Colonic mucosa (tissue), 4 donors: Measurements from ENCODE around the gene STOML1. TPM values are rescaled to one million over a fixed set of nuclear protein-coding genes. Genes with fewer than 3 reads are reported as not detected.

Experiments used
- DNase-seq: peaks from one replicate; pipeline ENCODE4 v3.0.0-alpha.2; 2020
- H3K27ac ChIP-seq: fragments of 200-600 bp; one replicate; pipeline ENCODE4 v1.8.0; 2021
- H3K27me3 ChIP-seq: fragments of 200-600 bp; one replicate; pipeline ENCODE4 v1.8.0; 2021
- H3K36me3 ChIP-seq: fragments of 200-600 bp; one replicate; pipeline ENCODE4 v1.8.0; 2021
- H3K4me1 ChIP-seq: fragments of 200-600 bp; one replicate; pipeline ENCODE4 v1.8.0; 2021; ENCODE audit warnings: mild to moderate bottlenecking
- H3K4me3 ChIP-seq: fragments of 200-600 bp; one replicate; pipeline ENCODE4 v1.8.0; 2021
- H3K9ac ChIP-seq, 2 donors: one replicate each; pipeline ENCODE4 v1.7.0; 2013; ENCODE audit warnings: control low read depth in 2 of 2, low read depth in 2 of 2, low read length in 2 of 2
- H3K9me3 ChIP-seq: fragments of 200-600 bp; one replicate; pipeline ENCODE4 v1.8.0; 2021
- intact Hi-C: fragments of 100-400 bp; cut with DNase I; formaldehyde crosslinking; loops from one replicate; pipeline ENCODE4 v1.14.1; 2022
- total RNA-seq, 2 donors: library from RNA; stranded (reverse); fragmentation: NEBNext Ultra II Directional in 1 of 2; extraction: Animal tissue kit (Norgen Biotek cat#: 25700) in 1 of 2; gene quantifications; one replicate each; pipeline ENCODE4 v1.2.1, GENCODE V29; 2021
- TF ChIP-seq, protein P1 (sequence below): fragments of 200-600 bp; IDR thresholded peaks from one replicate; pipeline ENCODE4 v1.8.0; 2022; ENCODE audit warnings: antibody characterized with exemption, mild to moderate bottlenecking
- donor health status: healthy.
- donor health status: DM: no; HTN: no; CAD: no.
- donor health status: DM: no; HTN: no; CAD: no.

Gene STOML1
- total RNA-seq, 2 donors from 2014 or later = 9.1 to 14.3 TPM

DNA sequence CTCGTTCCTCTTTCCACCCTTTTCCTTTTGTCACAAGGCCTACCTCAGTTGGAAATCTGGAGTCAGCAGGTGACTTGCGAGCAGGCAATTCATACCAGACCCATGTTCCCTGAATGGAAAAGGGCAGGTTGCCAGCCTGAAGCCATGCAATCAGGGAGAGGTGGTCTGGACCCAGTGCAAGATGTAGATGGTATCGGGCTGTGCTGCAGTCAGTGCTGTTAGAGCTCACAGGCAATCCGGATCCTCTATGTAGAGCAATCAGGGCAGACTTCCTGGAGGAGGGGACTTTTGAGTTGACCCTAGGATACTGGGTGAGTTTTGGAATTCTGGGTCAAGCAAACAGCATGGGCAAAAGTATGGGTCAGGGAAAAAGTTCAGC is 47.0 kb downstream of the STOML1 start:
- no peak overlapping the region for H3K27ac ChIP-seq

DNA sequence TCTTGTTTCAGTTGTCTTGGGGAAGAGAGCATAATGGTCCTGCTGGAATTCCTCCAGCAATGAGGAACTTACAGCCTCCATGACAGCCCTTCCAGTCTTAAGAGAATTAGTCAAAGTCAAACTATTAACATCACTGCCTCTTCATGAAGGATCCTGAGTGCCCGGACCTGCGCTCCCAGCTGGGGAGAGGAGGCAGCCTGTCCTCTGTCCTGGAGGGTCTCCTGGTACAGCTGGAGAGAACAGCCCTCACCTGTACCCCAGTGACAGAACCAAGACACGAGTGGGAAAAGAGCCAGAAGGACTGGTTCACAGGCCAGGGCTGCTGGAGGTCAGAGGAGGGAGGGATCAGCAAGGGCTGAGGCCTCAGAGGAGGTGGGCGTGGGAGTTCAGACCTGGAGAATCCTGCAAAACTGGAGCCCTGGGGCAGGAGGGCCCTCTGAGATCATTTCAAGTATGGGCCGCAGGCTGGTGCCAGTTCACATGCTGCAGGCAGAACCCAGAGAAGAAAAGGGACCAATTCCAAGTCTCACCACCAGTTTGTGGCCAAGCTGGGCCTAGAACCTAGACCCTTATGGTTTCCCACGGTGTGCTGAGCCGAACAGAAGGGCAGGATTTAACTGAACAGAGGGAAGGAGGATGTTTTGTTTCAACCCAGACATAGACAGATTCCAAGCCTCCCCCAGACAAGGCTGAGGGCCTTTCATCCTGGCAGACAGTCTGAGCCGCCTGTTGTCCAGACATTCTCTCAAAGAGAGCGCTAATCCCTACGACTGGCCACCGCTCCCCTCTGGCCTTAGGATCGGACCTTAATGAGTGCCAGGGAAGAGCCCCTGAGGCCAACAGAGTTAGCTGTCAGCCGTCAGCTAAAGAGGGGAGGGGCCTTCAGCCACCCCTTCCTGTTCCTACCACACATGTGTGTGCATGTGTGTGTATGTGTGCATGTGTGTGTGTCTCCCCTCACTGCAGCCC is 47.6 kb downstream of the STOML1 start:
- Histone ChIP-seq H3K27me3 (no peaks in the 10 kb centered on the region), H3K36me3 (no peaks in the 10 kb centered on the region), H3K9ac (no peak overlapping the region), H3K9me3 (no peaks in the 10 kb centered on the region), H3K27ac (no peak overlapping the region), H3K4me3 (no peak overlapping the region), H3K4me1 (no peaks in the 10 kb centered on the region)
- intact Hi-C loops = no loop called here
- TF ChIP-seq, protein P1, sequence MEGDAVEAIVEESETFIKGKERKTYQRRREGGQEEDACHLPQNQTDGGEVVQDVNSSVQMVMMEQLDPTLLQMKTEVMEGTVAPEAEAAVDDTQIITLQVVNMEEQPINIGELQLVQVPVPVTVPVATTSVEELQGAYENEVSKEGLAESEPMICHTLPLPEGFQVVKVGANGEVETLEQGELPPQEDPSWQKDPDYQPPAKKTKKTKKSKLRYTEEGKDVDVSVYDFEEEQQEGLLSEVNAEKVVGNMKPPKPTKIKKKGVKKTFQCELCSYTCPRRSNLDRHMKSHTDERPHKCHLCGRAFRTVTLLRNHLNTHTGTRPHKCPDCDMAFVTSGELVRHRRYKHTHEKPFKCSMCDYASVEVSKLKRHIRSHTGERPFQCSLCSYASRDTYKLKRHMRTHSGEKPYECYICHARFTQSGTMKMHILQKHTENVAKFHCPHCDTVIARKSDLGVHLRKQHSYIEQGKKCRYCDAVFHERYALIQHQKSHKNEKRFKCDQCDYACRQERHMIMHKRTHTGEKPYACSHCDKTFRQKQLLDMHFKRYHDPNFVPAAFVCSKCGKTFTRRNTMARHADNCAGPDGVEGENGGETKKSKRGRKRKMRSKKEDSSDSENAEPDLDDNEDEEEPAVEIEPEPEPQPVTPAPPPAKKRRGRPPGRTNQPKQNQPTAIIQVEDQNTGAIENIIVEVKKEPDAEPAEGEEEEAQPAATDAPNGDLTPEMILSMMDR = no peak
- DNase-seq = no peak

More for the DNA sequence above, 47.0 kb downstream of the STOML1 start:
- no peak overlapping the region for H3K4me3 ChIP-seq
- intact Hi-C loops = no loop called here
- no peaks in the 10 kb centered on the region for H3K36me3 ChIP-seq
- no peaks in the 10 kb centered on the region for H3K27me3 ChIP-seq
- TF ChIP-seq, protein P1 = no peak
- no peak for DNase-seq
- H3K9ac ChIP-seq = no peak overlapping the region
- no peaks in the 10 kb centered on the region for H3K4me1 ChIP-seq
- H3K9me3 ChIP-seq = no peaks in the 10 kb centered on the region

DNA sequence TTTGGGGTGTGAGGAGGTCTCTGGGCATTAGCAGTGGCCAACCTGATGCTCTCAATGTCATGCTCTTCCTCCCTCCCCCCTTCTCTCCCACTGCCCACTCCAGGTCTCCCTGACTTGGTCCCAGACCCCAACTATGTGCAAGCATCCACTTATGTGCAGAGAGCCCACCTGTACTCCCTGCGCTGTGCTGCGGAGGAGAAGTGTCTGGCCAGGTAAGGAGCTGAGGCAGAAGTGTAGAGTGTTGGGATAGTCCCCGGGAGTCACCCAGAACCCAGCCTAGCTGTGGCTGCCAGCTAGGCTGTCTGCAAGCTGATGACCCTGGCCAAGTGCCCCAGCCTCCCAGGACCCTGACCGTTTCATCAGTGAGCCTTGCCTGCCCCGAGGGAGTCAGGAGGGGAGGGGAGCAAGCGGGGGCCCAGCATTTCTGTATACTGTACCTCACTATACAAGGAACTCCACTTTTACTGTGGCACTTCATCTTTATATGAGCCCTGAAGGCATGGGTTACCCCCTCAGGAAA is 49.3 kb downstream of the STOML1 start:
- Histone ChIP-seq H3K36me3 (no peaks in the 10 kb centered on the region), H3K27me3 (no peaks in the 10 kb centered on the region), H3K27ac (no peak overlapping the region), H3K4me1 (no peaks in the 10 kb centered on the region), H3K4me3 (no peak overlapping the region), H3K9ac (no peak overlapping the region), H3K9me3 (no peaks in the 10 kb centered on the region)
- intact Hi-C loops = no loop called here
- DNase-seq = no peak
- TF ChIP-seq, protein P1 = no peak

DNA sequence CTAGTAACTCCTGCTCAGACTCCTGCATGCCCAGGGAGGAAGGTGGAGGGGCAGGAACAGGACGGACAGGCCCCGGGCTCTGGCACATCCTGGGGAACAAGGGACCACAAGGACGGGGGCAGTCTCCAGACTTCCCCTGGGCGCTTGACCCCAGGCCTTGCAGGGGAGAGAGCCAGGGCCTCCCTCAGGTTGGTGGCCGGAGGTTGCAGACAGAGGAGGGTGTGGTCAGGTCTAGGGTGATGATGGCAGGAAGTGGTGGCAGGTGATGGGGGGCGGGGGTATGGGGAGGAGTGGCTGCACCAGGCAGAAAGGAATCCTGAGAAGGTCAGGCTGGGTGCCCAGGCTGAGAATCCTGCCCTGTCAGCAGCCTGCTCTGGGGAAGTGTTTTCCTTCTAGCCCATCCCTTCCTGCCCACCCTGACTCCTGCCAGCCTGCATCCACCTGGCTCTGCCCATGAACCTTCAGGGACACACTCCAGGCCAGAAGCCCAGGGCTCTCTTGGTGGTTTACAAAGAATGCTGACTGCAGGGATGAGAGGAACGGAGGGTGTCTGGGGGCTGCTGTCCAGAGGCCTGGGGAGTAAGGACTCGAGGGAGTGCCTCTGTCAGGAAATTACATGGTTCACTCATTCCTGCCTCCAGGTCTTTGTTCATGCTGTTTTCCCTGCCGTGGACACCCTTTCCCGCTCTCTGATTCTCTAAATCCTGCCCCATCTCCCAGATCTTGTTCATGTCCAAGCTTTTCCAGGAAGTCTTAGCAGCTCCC is 50.0 kb downstream of the STOML1 start:
- Histone ChIP-seq H3K4me3 (no peak overlapping the region), H3K4me1 (no peaks in the 10 kb centered on the region), H3K9ac (no peak overlapping the region), H3K27me3 (no peaks in the 10 kb centered on the region), H3K27ac (no peak overlapping the region), H3K9me3 (no peaks in the 10 kb centered on the region), H3K36me3 (no peaks in the 10 kb centered on the region)
- DNase-seq = no peak
- intact Hi-C loops = no loop called here
- TF ChIP-seq, protein P1 = no peak

DNA sequence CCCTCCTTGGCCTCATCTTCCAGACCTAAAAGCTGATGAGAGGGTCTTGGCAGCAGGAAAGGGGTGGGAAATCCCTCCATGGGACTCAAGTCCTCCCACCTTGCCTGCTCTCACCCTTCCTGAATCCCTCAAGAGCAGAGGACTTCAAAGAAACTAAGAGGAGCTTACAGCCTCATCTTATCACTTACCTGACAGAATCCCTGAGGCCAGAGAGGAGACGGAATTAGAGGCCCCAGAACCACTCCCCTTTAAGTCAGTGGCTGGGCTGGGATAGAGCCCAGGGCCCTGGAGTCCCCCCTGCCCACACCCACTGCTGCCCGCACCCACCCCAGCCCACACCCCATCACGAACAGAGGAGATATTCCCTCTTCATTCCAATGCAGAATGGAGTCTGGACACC is 50.6 kb downstream of the STOML1 start:
- TF ChIP-seq, protein P1 = no peak
- no peak overlapping the region for H3K9ac ChIP-seq
- no peak for DNase-seq
- no peak overlapping the region for H3K27ac ChIP-seq
- H3K4me3 ChIP-seq = no peak overlapping the region
- H3K9me3 ChIP-seq = no peaks in the 10 kb centered on the region
- H3K4me1 ChIP-seq = no peaks in the 10 kb centered on the region
- intact Hi-C loops = no loop called here
- no peaks in the 10 kb centered on the region for H3K27me3 ChIP-seq
- no peaks in the 10 kb centered on the region for H3K36me3 ChIP-seq
